ENCODE results near the gene RAB34. TPM values are rescaled to one million over a fixed set of nuclear protein-coding genes. Genes with fewer than 3 reads are reported as not detected.

RAB34 gene
- total RNA-seq, 1 donor from 2014 or later: 172 TPM

DNA sequence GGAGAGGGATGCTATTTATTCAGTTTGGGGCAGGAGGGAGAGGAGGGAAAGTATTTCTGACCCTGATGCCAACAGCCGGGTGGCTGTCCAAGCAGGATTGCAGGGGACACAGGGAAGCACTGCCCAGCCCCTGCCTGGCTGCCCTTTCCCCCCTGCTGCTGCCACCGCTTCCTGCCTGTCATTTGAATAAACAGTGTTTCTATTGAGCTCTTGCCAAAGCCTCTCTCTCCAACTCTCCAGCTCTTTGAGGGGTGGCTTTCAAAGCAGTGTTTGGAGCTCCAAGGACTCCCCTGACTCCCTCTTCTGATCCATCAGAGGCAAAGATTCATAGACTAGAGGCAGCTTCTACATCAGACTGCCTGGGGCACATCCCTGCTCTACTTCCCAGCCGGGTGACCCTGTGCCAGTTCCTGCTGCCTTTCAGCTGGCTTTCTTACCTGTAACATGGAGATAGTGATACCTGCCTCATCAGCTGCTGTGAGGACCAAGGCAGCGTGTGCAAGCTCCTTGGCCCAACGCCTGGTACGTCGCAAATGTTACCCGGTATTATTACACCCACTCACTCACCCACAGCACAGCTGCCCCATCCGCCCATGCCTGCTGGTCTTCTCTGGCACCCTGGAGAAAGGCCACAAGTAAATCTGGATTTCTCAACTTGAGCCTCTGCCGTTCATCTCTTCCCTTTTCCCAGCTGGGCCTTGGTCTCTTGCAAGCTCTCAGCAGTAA, 15.5 kb downstream of the RAB34 start:
- intact Hi-C loops (cut with DNase I): no loop called here
- no peaks in the 10 kb centered on the region for H3K27me3 ChIP-seq
- no peak overlapping the region for H3K27ac ChIP-seq
- no peaks in the 10 kb centered on the region for H3K9me3 ChIP-seq
- no peaks in the 10 kb centered on the region for H3K4me1 ChIP-seq
- H3K36me3 ChIP-seq: peaks cover 63 to 74% of the 10 kb centered on the region in 2 donors
- TF ChIP-seq, protein P1, sequence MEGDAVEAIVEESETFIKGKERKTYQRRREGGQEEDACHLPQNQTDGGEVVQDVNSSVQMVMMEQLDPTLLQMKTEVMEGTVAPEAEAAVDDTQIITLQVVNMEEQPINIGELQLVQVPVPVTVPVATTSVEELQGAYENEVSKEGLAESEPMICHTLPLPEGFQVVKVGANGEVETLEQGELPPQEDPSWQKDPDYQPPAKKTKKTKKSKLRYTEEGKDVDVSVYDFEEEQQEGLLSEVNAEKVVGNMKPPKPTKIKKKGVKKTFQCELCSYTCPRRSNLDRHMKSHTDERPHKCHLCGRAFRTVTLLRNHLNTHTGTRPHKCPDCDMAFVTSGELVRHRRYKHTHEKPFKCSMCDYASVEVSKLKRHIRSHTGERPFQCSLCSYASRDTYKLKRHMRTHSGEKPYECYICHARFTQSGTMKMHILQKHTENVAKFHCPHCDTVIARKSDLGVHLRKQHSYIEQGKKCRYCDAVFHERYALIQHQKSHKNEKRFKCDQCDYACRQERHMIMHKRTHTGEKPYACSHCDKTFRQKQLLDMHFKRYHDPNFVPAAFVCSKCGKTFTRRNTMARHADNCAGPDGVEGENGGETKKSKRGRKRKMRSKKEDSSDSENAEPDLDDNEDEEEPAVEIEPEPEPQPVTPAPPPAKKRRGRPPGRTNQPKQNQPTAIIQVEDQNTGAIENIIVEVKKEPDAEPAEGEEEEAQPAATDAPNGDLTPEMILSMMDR (IDR thresholded peaks at IDR 0.05): no peak
- no peak overlapping the region for H3K4me3 ChIP-seq
- DNase-seq (ENCODE audit: low spot score in 2 of 2): no peak

- Histone ChIP-seq H3K36me3 (peaks cover 75 to 86% of the 10 kb centered on the region in 2 donors), H3K4me1 (no peaks in the 10 kb centered on the region), H3K4me3 (no peak overlapping the region), H3K27ac (no peak overlapping the region), H3K9me3 (no peaks in the 10 kb centered on the region), H3K27me3 (no peaks in the 10 kb centered on the region)
- no peak for DNase-seq (ENCODE audit: low spot score in 2 of 2)
- TF ChIP-seq, protein P1 (IDR thresholded peaks at IDR 0.05): no peak
- intact Hi-C loops (cut with DNase I): no loop called here
These were observed 16.7 kb downstream of the RAB34 start for GRCh38 chr17:28700830-28701492.

DNA sequence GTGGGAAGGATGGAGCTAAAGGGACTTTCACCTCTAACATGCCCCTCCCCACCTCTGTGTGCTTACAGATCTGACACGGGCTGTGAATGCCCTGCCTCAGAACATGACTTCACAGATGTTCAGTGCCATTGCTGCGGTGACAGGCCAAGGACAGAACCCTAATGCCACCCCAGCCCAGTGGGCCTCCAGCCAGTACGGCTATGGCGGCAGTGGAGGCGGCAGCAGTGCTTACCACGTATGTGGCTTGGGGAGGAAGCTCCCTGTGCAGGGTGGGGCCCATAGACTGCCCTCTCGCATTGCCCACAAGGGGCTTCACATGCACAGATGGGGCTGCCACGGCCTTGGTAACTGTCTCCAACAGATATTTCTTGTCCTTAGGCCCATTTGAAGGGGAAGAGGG, 17.4 kb downstream of the RAB34 start:
- peaks cover 82 to 93% of the 10 kb centered on the region in 2 donors for H3K36me3 ChIP-seq
- intact Hi-C loops (cut with DNase I): no loop called here
- TF ChIP-seq, protein P1 (IDR thresholded peaks at IDR 0.05): no peak
- H3K27me3 ChIP-seq: no peaks in the 10 kb centered on the region
- H3K27ac ChIP-seq: no peak overlapping the region
- no peaks in the 10 kb centered on the region for H3K9me3 ChIP-seq
- no peak for DNase-seq (ENCODE audit: low spot score in 2 of 2)
- H3K4me3 ChIP-seq: no peak overlapping the region
- H3K4me1 ChIP-seq: no peaks in the 10 kb centered on the region

- H3K27ac ChIP-seq: no peak overlapping the region
- TF ChIP-seq, protein P1 (IDR thresholded peaks at IDR 0.05): no peak
- intact Hi-C loops (cut with DNase I): no loop called here
- no peak overlapping the region for H3K4me3 ChIP-seq
- H3K27me3 ChIP-seq: no peaks in the 10 kb centered on the region
- no peaks in the 10 kb centered on the region for H3K4me1 ChIP-seq
- H3K9me3 ChIP-seq: no peaks in the 10 kb centered on the region
- peaks cover 96 to 100% of the 10 kb centered on the region in 2 donors for H3K36me3 ChIP-seq
- no peak for DNase-seq (ENCODE audit: low spot score in 2 of 2)
These were observed 19.3 kb downstream of the RAB34 start for GRCh38 chr17:28698253-28698941.

DNA sequence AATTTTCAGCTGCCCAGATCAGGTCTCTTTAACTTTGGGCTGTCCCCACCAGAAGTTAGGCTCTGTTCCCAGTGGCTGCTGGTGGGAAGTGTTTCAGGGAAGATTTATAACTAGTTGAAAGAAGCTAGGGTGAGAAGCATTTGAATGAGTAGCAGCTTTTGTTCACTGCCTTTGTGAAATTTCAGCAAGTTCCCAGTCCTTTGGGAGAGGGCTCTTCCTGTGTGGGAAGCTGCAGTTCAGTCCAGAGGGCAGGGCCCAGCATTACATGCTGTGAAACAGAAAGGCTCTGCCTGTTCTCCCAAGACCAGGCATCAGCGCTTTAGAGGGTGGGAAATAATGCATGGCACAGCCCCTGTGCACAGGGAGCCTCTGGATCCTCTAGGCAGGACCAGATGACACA, 23.8 kb downstream of the RAB34 start:
- H3K27ac ChIP-seq: no peak overlapping the region
- intact Hi-C loops (cut with DNase I): no loop called here
- H3K27me3 ChIP-seq: no peaks in the 10 kb centered on the region
- H3K36me3 ChIP-seq: peaks cover 78 to 95% of the 10 kb centered on the region in 2 donors
- TF ChIP-seq, protein P1 (IDR thresholded peaks at IDR 0.05): no peak
- no peaks in the 10 kb centered on the region for H3K9me3 ChIP-seq
- H3K4me3 ChIP-seq: no peak overlapping the region
- DNase-seq (ENCODE audit: low spot score in 2 of 2): no peak
- no peaks in the 10 kb centered on the region for H3K4me1 ChIP-seq
